B cell (primary cell): ENCODE results near the gene ZNF775. TPM values are rescaled to one million over a fixed set of nuclear protein-coding genes. Genes with fewer than 3 reads are reported as not detected.

Experiments
- ATAC-seq: fragments of 200-7000 bp; cut with Tn5 transposase; one replicate; pipeline ENCODE4 v1.10.0; 2021; ENCODE audit warnings: low read depth, mild to moderate bottlenecking, moderate number of reproducible peaks, moderate library complexity
- CTCF ChIA-PET: fragments of 350-600 bp; sonication (Branson Sonifier 250); formaldehyde crosslinking; loops from one replicate; lab custom pipeline; 2021; ENCODE audit warnings: antibody characterized with exemption, inconsistent platforms; lab: Charles Lee
- POLR2A ChIA-PET: fragments of 350-600 bp; sonication (Branson Sonifier 250); formaldehyde crosslinking; loops from one replicate; lab custom pipeline; 2021; ENCODE audit warnings: antibody characterized with exemption; lab: Charles Lee
- DNase-seq: peaks from one replicate; pipeline ENCODE4 v3.0.0; 2013
- H2AFZ ChIP-seq: 2 replicates; pipeline ENCODE4 v1.6.1; 2012; ENCODE audit warnings: mild to moderate bottlenecking, low read depth, low read length; ENCODE audit not compliant: insufficient read depth, poor library complexity, severe bottlenecking
- H3K27ac ChIP-seq, 2 donors: 1 replicate in 1 of 2; 2 replicates in 1 of 2; pipeline ENCODE4 v1.5.1; 2012 to 2013; ENCODE audit warnings: low read length in 2 of 2, mild to moderate bottlenecking in 2 of 2, moderate library complexity in 1 of 2
- H3K27me3 ChIP-seq, 4 experiments: fragments of 200-600 bp in 1 of 4; sonication (generic) in 1 of 4; replicated peaks in 1 of 4; 1 replicate in 2 of 4; 2 replicates in 2 of 4; pipeline versions ENCODE4 v1.6.1 to v1.7.0; 2013 to 2016; ENCODE audit warnings: low read length in 3 of 4, mild to moderate bottlenecking in 2 of 4, mixed read lengths in 1 of 4, moderate library complexity in 1 of 4; ENCODE audit not compliant: insufficient read depth in 4 of 4, control insufficient read depth in 3 of 4; ENCODE audit errors: control extremely low read depth in 1 of 4
- H3K36me3 ChIP-seq, 2 experiments: replicated peaks in 1 of 2; 1 replicate in 1 of 2; 2 replicates in 1 of 2; pipeline versions ENCODE4 v1.6.1 to v1.7.1; 2013; ENCODE audit warnings: low read length in 1 of 2; ENCODE audit not compliant: insufficient read depth in 2 of 2, control insufficient read depth in 1 of 2; ENCODE audit errors: control extremely low read depth in 1 of 2, extremely low read depth in 1 of 2
- H3K4me1 ChIP-seq, 2 donors: fragments of 200-600 bp in 1 of 2; sonication (generic) in 1 of 2; 1 replicate in 1 of 2; 2 replicates in 1 of 2; pipeline versions ENCODE4 v1.5.1 to v1.6.1; 2013 to 2017; ENCODE audit warnings: low read length in 2 of 2; ENCODE audit not compliant: control insufficient read depth in 2 of 2, insufficient read depth in 2 of 2
- H3K4me2 ChIP-seq: replicated peaks from 2 replicates; pipeline ENCODE3; 2012; ENCODE audit warnings: mild to moderate bottlenecking, low read depth, low read length; ENCODE audit not compliant: poor library complexity, severe bottlenecking
- H3K4me3 ChIP-seq, 5 experiments: fragments of 200-600 bp in 1 of 5; sonication (generic) in 1 of 5; 1 replicate in 3 of 5; 2 replicates in 2 of 5; pipeline versions ENCODE4 v1.5.1 to v1.7.0; 2011 to 2016; ENCODE audit warnings: low read length in 4 of 5, mild to moderate bottlenecking in 4 of 5, low read depth in 2 of 5, control low read depth in 1 of 5, moderate library complexity in 1 of 5; ENCODE audit not compliant: insufficient read depth in 1 of 5; ENCODE audit errors: control extremely low read depth in 1 of 5, extremely low read depth in 1 of 5
- H3K79me2 ChIP-seq: fragments of 200-600 bp; sonication (generic); one replicate; pipeline ENCODE4 v1.6.0; 2016; ENCODE audit warnings: low read length; ENCODE audit not compliant: control insufficient read depth, insufficient read depth
- H3K9ac ChIP-seq: fragments of 200-600 bp; sonication (generic); 2 replicates; pipeline ENCODE4 v1.6.1; 2017; ENCODE audit warnings: mild to moderate bottlenecking, low read length, moderate library complexity
- H3K9me3 ChIP-seq, 3 donors: one replicate each; pipeline versions ENCODE4 v1.6.1 to v1.7.1; 2013; ENCODE audit warnings: low read length in 2 of 3; ENCODE audit not compliant: control insufficient read depth in 2 of 3, insufficient read depth in 1 of 3; ENCODE audit errors: control extremely low read depth in 1 of 3
- H4K20me1 ChIP-seq: 2 replicates; pipeline ENCODE4 v1.6.0; 2012; ENCODE audit warnings: mild to moderate bottlenecking, low read length; ENCODE audit not compliant: insufficient read depth, control insufficient read depth, poor library complexity, severe bottlenecking
- H3K27ac Mint-ChIP-seq: one replicate; pipeline ENCODE4 v1.8.0; 2021; ENCODE audit warnings: mixed read lengths
- H3K27me3 Mint-ChIP-seq: one replicate; pipeline ENCODE4 v1.8.0; 2021; ENCODE audit warnings: mixed read lengths
- H3K4me1 Mint-ChIP-seq: one replicate; pipeline ENCODE4 v1.8.0; 2021; ENCODE audit warnings: mixed read lengths
- H3K4me3 Mint-ChIP-seq: one replicate; pipeline ENCODE4 v1.8.0; 2021; ENCODE audit warnings: mixed read lengths
- H3K9me3 Mint-ChIP-seq: one replicate; pipeline ENCODE4 v1.8.0; 2022; ENCODE audit warnings: mixed read lengths; ENCODE audit not compliant: insufficient read depth
- EZH2 ChIP-seq: IDR thresholded peaks from 2 replicates; pipeline ENCODE4 v1.6.1; 2012; ENCODE audit warnings: borderline replicate concordance, low read depth, mild to moderate bottlenecking, moderate library complexity, low read length; ENCODE audit not compliant: insufficient read depth, poor library complexity, severe bottlenecking
- WGBS: methylation state at CpG from one replicate; pipeline ENCODE4 v1.1.5; 2013; ENCODE audit warnings: missing lambda C conversion rate; ENCODE audit not compliant: insufficient coverage; 5-methylcytosine and 5-hydroxymethylcytosine counted together
- intact Hi-C: fragments of 100-400 bp; cut with micrococcal nuclease; formaldehyde crosslinking; loops from one replicate; pipeline ENCODE4 v1.10.0; 2022
- polyA plus RNA-seq: library from polyadenylated mRNA; depleted of rRNA; stranded (reverse); fragments of >200 nt; gene quantifications from 2 replicates; pipeline ENCODE4 v1.2.3, GENCODE V29; 2012
- total RNA-seq, 2 donors: library from RNA; stranded (reverse); fragments of 120-200 nt in 1 of 2; gene quantifications; 1 replicate in 1 of 2; 2 replicates in 1 of 2; pipeline versions ENCODE4 v1.2.3 to v1.2.4, GENCODE V29; 2013 to 2022
- TF ChIP-seq, protein P1 (sequence below): fragments of 200-600 bp; IDR thresholded peaks from one replicate; pipeline ENCODE4 v1.8.0; 2022; ENCODE audit warnings: antibody characterized with exemption, mild to moderate bottlenecking

ZNF775 gene
- total and polyA plus RNA-seq, 2 donors (not counting 1 experiment from before 2014, with no cell fraction given), result 4.2 to 12.1 TPM

GRCh38 chr7:150342121-150342408, 37.1 kb upstream of the ZNF775 start:
- ChIA-PET POLR2A (no interaction called here), CTCF (no interaction called here)
- no peak for ATAC-seq
- H3K27me3 Mint-ChIP-seq, result peaks cover 44% of the 10 kb centered on the region
- H3K36me3 ChIP-seq, result no peaks in the 10 kb centered on the region
- H3K4me3 ChIP-seq, result no peak overlapping the region
- no peak for DNase-seq
- peaks cover 0 to 28% (median 10%) of the 10 kb centered on the region in 4 experiments for H3K27me3 ChIP-seq
- H3K4me3 Mint-ChIP-seq, result peak overlapping the region; percentile 49
- no peak overlapping the region for H3K9ac ChIP-seq
- H2AFZ ChIP-seq, result no peak overlapping the region
- H3K4me1 Mint-ChIP-seq, result peaks cover 20% of the 10 kb centered on the region
- no peaks in the 10 kb centered on the region for H4K20me1 ChIP-seq
- WGBS, result 98% methylated on average over 9 of the region's 9 CpGs
- no peaks in the 10 kb centered on the region for H3K79me2 ChIP-seq
- H3K27ac ChIP-seq, result no peak overlapping the region
- TF ChIP-seq, protein P1, sequence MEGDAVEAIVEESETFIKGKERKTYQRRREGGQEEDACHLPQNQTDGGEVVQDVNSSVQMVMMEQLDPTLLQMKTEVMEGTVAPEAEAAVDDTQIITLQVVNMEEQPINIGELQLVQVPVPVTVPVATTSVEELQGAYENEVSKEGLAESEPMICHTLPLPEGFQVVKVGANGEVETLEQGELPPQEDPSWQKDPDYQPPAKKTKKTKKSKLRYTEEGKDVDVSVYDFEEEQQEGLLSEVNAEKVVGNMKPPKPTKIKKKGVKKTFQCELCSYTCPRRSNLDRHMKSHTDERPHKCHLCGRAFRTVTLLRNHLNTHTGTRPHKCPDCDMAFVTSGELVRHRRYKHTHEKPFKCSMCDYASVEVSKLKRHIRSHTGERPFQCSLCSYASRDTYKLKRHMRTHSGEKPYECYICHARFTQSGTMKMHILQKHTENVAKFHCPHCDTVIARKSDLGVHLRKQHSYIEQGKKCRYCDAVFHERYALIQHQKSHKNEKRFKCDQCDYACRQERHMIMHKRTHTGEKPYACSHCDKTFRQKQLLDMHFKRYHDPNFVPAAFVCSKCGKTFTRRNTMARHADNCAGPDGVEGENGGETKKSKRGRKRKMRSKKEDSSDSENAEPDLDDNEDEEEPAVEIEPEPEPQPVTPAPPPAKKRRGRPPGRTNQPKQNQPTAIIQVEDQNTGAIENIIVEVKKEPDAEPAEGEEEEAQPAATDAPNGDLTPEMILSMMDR, result no peak
- TF ChIP-seq EZH2, result no peak
- H3K27ac Mint-ChIP-seq, result no peak overlapping the region
- H3K4me2 ChIP-seq, result no peak overlapping the region
- H3K9me3 Mint-ChIP-seq, result peaks cover 4% of the 10 kb centered on the region
- intact Hi-C loops, result no loop called here
- H3K4me1 ChIP-seq, result peaks cover 12 to 15% of the 10 kb centered on the region in 2 donors
- peaks cover 0 to 8% (median 7%) of the 10 kb centered on the region in 3 donors for H3K9me3 ChIP-seq

DNA sequence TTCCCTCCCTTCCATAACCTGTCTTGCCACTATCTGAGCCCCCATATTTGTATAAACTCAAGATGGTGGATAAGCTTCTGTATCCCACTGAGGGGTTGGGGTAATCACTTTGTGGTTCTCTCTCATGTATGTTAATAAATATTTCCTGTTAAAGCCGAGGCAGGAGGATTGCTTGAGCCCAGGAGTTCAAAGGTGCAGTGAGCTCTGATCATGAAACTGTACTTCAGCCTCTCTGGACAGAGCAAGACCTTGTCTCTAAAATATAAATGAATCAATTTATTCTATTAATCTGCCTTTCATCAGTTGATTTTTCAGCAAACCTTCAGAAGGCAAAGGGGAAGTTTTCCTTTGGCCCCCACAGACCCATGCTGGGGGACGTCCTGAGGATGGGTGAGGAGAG, 35.9 kb upstream of the ZNF775 start:
- Histone ChIP-seq H3K9me3 (peaks cover 0 to 11% (median 8%) of the 10 kb centered on the region in 3 donors), H3K4me1 (peaks cover 12 to 15% of the 10 kb centered on the region in 2 donors), H3K9ac (no peak overlapping the region), H3K4me2 (no peak overlapping the region), H3K27me3 (peaks cover 0 to 28% (median 10%) of the 10 kb centered on the region in 4 experiments), H3K36me3 (no peaks in the 10 kb centered on the region), H3K27ac (no peak overlapping the region), H3K4me3 (no peak overlapping the region), H2AFZ (no peak overlapping the region), H4K20me1 (no peaks in the 10 kb centered on the region), H3K79me2 (no peaks in the 10 kb centered on the region)
- Mint-ChIP-seq H3K27me3 (peaks cover 44% of the 10 kb centered on the region), H3K4me3 (no peak overlapping the region), H3K27ac (no peak overlapping the region), H3K4me1 (peaks cover 20% of the 10 kb centered on the region), H3K9me3 (peaks cover 4% of the 10 kb centered on the region)
- TF ChIP-seq, protein P1, result no peak
- TF ChIP-seq EZH2, result no peak
- POLR2A ChIA-PET, result no interaction called here
- intact Hi-C loops, result no loop called here
- ATAC-seq (no peak), DNase-seq (no peak)
- CTCF ChIA-PET, result no interaction called here
- whole genome bisulfite sequencing, result 92% methylated on average over 1 of the region's 2 CpGs
